Karpas-422 (cell line): ENCODE data around the gene DNAJB11. TPM values are rescaled to one million over a fixed set of nuclear protein-coding genes. Genes with fewer than 3 reads are reported as not detected.
A peak's percentile ranks its signal among the peaks of the same experiment; 100 is the strongest.
"Not testable (repeated sequence)": the region's sequence is repeated elsewhere in the genome, so short reads cannot be mapped to it uniquely, and the experiment has no call there.

Source experiments
- DNase-seq: peaks from one replicate; pipeline ENCODE4 v3.0.0-alpha.2; 2015
- H2AFZ ChIP-seq: fragments of 200-600 bp; sonication (generic); 2 replicates; pipeline ENCODE4 v1.6.1; 2014; ENCODE audit warnings: antibody characterized with exemption, low read length, mixed read lengths
- H3K27ac ChIP-seq: fragments of 200-600 bp; sonication (generic); 2 replicates; pipeline ENCODE4 v1.5.1; 2014; ENCODE audit warnings: mild to moderate bottlenecking, low read length, moderate library complexity
- H3K27me3 ChIP-seq: fragments of 200-600 bp; sonication (generic); 2 replicates; pipeline ENCODE4 v1.6.1; 2014; ENCODE audit warnings: low read length, mixed read lengths
- H3K36me3 ChIP-seq: fragments of 200-600 bp; sonication (generic); 2 replicates; pipeline ENCODE4 v1.6.1; 2014; ENCODE audit warnings: low read length, mixed read lengths; ENCODE audit not compliant: insufficient read depth
- H3K4me1 ChIP-seq: fragments of 200-600 bp; sonication (generic); 2 replicates; pipeline ENCODE4 v1.6.1; 2014; ENCODE audit warnings: mild to moderate bottlenecking, low read length, mixed read lengths
- H3K4me2 ChIP-seq: fragments of 200-600 bp; sonication (generic); 2 replicates; pipeline ENCODE4 v1.6.1; 2014; ENCODE audit warnings: low read length, low read depth, mild to moderate bottlenecking; ENCODE audit not compliant: poor library complexity, severe bottlenecking
- H3K4me3 ChIP-seq: fragments of 200-600 bp; sonication (generic); 2 replicates; pipeline ENCODE4 v1.5.1; 2014; ENCODE audit warnings: mild to moderate bottlenecking, antibody characterized with exemption, low read length, mixed read lengths
- H3K79me2 ChIP-seq: fragments of 200-600 bp; sonication (generic); 2 replicates; pipeline ENCODE4 v1.6.1; 2014; ENCODE audit warnings: mild to moderate bottlenecking, low read length, mixed read lengths
- H3K9ac ChIP-seq: fragments of 200-600 bp; sonication (generic); 2 replicates; pipeline ENCODE4 v1.6.0; 2014; ENCODE audit warnings: low read length
- H3K9me2 ChIP-seq: fragments of 200-600 bp; sonication (generic), shearing (Covaris generic); replicated peaks from 2 replicates; pipeline ENCODE4 v1.6.0; 2014; ENCODE audit warnings: mild to moderate bottlenecking, low read length, moderate library complexity; ENCODE audit not compliant: insufficient read depth
- H3K9me3 ChIP-seq: fragments of 300-700, 200-600 bp; sonication (generic); 2 replicates; pipeline ENCODE4 v1.6.1; 2014; ENCODE audit warnings: low read length, mixed read lengths
- H4K20me1 ChIP-seq: fragments of 200-600 bp; sonication (generic); 2 replicates; pipeline ENCODE4 v1.6.1; 2014; ENCODE audit warnings: mild to moderate bottlenecking, antibody characterized with exemption, low read length, low read depth; ENCODE audit not compliant: insufficient read depth
- total RNA-seq: library from RNA; depleted of rRNA; stranded (reverse); fragments of >200 nt; shearing (Covaris generic); gene quantifications from 2 replicates; pipeline ENCODE4 v1.2.3, GENCODE V29; 2014; ENCODE audit warnings: low replicate concordance

The DNAJB11 gene
- total RNA-seq, 1 experiment from 2014 or later, result 103 TPM

DNA sequence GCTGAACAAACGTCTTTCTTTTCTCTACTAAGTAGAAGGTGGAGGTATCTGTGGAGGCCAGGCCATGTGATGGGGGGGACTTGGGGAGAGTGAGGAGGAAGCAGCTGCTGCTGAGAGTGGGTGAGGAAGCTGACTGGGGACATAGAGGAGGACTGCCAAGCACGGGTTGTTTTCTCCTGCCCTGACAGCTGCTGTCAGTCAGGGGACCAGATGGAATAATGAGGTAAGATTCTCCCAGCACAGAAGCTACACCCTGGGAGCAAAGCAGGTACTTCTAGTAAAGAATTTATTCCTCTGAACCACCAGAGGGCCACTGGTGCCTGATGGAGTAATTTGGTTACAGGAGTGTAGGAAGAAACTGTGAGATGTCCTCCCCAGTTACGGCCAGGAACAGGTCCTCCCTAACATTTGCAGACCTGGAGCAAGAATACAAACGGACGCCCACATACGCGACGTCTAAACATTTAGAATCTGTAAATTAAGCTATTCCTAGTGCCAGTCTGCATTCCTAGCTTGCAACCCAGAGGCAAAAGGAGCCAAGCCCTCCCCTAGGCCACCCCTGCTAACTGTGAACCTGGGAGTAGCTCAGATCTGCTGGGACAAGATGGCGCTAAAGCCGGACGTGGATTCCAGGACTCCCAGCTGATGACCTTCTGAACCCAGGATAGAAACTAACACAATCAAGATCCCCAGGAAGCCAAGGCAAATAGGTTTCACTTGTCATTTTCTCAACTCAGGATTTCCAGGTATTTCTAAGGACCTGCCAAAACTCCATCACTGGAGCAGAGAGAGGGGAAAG lies 41.1 kb upstream of the DNAJB11 start:
- Histone ChIP-seq H3K27ac (no peak overlapping the region), H3K9ac (no peak overlapping the region), H3K9me3 (no peaks in the 10 kb centered on the region), H4K20me1 (no peaks in the 10 kb centered on the region), H3K4me2 (no peak overlapping the region), H2AFZ (no peak overlapping the region), H3K36me3 (no peaks in the 10 kb centered on the region), H3K4me3 (no peak overlapping the region), H3K9me2 (no peaks in the 10 kb centered on the region), H3K79me2 (no peaks in the 10 kb centered on the region), H3K27me3 (no peaks in the 10 kb centered on the region), H3K4me1 (peaks cover 62% of the 10 kb centered on the region)
- DNase-seq, result peak; percentile 58

DNA sequence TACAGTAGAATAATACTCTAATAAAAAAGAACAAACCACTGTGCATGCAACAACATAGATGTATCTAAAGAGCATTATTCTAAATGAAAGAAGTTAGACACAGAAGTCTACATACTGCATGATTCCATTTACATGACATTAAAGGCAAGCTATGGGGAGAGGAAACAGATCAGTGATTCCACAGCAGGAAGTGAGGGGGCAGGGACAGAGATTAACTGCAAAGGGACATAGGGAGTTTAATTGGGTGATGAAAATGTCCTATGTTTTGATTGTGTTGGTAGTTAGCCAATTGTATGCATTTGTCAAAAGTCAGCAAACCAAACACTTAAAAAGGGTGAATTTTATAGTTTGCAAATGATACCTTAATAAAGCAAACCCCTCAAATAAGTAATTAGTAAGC lies 40.1 kb upstream of the DNAJB11 start:
- no peak overlapping the region for H3K9ac ChIP-seq
- H2AFZ ChIP-seq, result no peak overlapping the region
- H3K79me2 ChIP-seq, result no peaks in the 10 kb centered on the region
- no peak overlapping the region for H3K27ac ChIP-seq
- H4K20me1 ChIP-seq, result no peaks in the 10 kb centered on the region
- peaks cover 63% of the 10 kb centered on the region for H3K4me1 ChIP-seq
- H3K36me3 ChIP-seq, result no peaks in the 10 kb centered on the region
- H3K4me2 ChIP-seq, result no peak overlapping the region
- DNase-seq, result peak; percentile 63
- no peaks in the 10 kb centered on the region for H3K9me2 ChIP-seq
- H3K9me3 ChIP-seq, result no peaks in the 10 kb centered on the region
- H3K4me3 ChIP-seq, result no peak overlapping the region
- no peaks in the 10 kb centered on the region for H3K27me3 ChIP-seq

DNA sequence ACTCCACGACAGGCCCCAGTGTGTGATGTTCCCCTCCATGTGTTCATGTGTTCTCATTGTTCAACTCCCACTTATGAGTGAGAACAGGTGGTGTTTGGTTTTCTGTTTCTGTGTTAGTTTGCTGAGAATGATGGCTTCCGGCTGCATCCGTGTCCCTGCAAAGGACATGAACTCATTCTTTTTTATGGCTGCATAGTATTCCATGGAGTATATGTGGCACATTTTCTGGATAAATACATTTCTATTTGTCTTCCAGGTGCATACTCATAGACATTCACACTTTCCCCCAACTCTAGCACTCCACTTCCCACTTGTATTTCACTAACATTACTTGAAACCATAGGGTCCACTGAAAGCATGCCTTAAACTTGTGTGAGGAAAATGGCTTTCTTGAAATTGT lies 38.8 kb upstream of the DNAJB11 start:
- H3K27me3 ChIP-seq, H2AFZ ChIP-seq, H3K9me2 ChIP-seq, H3K9me3 ChIP-seq, DNase-seq, H3K79me2 ChIP-seq, H3K36me3 ChIP-seq, H4K20me1 ChIP-seq, H3K4me3 ChIP-seq: not testable (repeated sequence)
- Histone ChIP-seq H3K27ac (peak overlapping the region; percentile 88), H3K4me2 (peak overlapping the region; percentile 54), H3K4me1 (peaks cover 50% of the 10 kb centered on the region), H3K9ac (0 out of 2 replicates have a peak overlapping the region, but pooled peaks have one; percentile 55)

DNA sequence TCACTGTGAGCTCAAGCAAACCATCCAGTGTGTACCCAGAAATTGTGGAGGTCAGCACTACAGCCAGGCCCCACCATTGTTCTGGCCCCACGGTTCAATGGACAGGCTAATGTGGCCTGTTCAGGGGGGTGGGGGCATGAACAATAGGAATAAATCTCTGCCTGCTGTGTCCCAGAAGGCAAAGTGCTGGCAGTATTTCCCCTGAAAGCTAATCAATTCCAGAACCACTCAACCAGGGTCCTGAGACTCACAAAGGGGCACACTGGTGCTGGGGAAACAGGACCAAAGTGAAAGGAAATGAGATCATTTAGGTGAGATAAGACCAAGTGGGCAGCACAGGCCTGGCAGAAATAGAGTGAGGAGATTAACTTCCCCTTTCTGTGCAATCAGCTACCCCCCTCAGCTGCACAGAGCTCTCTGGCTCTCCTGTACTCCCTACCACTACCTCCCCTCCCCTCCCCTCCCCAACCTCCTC lies 37.9 kb upstream of the DNAJB11 start:
- Histone ChIP-seq H3K4me3 (peak overlapping the region; percentile 25), H3K79me2 (no peaks in the 10 kb centered on the region), H3K9me2 (no peaks in the 10 kb centered on the region), H3K27ac (peak overlapping the region; percentile 88), H3K36me3 (no peaks in the 10 kb centered on the region), H3K27me3 (no peaks in the 10 kb centered on the region), H3K9ac (peak overlapping the region; percentile 55), H3K4me2 (peak overlapping the region; percentile 54), H3K9me3 (no peaks in the 10 kb centered on the region), H3K4me1 (peaks cover 52% of the 10 kb centered on the region), H4K20me1 (no peaks in the 10 kb centered on the region), H2AFZ (peak overlapping the region; percentile 4; the same call in 1 of the 2 replicates)
- peak; percentile 95 for DNase-seq

DNA sequence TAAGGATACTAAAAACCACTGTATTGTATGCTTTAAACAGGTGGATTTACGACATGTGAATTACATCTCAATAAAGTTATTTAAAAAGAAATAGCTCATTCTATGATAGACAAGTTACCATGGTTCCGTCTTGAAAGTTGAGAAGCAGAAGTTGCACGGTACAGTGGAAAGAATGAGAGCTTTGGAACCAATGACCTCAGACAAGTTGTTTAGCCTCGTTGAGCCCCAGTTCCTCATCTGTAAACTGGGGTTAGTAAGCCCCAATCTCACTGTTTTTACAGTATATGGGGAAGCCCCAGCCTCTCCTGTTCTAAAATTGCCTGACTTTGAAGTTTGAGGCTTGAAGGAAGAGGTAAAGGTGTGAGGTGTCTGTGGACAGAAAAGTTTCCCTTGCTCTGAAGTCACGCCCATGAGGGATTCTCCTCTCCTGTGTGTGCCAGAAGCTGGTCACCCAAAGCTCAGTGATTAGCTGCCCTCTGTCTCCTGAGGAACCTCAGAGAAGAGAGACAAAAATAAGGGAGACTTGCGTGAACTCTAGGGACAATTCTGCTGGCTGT lies 36.3 kb upstream of the DNAJB11 start:
- Histone ChIP-seq H2AFZ (peak overlapping the region; percentile 78), H3K4me3 (peak overlapping the region; percentile 26; the same call in 1 of the 2 replicates)

DNA sequence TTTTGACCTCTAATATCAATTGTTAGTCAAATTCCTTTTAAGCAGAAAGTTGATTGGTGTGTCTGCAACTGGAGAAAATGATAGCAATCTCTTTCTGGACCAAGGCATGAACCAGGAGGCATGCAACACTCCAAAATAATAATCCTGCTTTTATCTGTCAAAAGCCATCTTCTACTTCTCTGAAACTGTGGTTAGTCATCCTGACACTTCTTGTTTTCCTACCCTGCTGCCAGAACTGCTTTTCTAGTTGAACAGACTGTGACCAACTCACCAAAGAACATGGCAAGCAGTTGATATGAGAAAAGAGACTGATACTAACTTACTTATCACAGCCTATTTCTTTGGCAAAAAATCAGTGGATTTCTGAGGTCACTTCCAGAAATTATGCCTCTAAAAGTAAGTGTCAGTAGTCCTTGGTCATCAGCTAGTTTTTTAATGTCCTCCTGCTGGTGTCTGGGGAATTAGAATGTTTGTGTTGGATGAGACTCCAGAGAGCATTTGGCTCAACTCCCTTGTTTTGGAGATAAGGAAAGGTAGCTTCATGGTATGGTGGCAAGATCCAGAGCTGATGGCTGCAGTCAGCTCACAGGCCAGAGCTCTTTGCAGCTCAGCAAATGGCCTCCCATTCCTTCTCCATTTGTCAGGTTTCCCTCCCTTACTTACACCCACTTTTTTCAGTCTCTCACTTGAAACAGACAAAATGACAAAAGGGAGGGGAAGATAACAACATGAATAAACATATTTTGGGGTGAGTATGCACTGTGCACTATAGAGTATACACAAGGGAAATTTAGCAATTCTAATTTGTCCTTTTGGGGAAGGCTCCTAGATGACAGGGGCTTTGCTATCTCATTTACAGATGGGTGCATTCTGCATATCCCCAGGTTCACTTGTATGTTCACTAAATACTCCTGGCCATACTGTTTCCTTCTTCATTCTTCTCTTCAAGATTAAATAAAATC lies 33.4 kb upstream of the DNAJB11 start:
- H3K27ac ChIP-seq, result peak overlapping the region; percentile 37; the same call in 1 of the 2 replicates

More for the DNA sequence above, 36.3 kb upstream of the DNAJB11 start:
- Histone ChIP-seq H3K27ac (peak overlapping the region; percentile 88), H3K79me2 (no peaks in the 10 kb centered on the region), H3K4me2 (peak overlapping the region; percentile 54), H3K4me1 (peaks cover 53% of the 10 kb centered on the region), H3K27me3 (no peaks in the 10 kb centered on the region), H3K9me2 (no peaks in the 10 kb centered on the region), H3K9me3 (no peaks in the 10 kb centered on the region), H3K9ac (peak overlapping the region; percentile 53), H3K36me3 (no peaks in the 10 kb centered on the region), H4K20me1 (no peaks in the 10 kb centered on the region)
- peak; percentile 95 for DNase-seq

DNA sequence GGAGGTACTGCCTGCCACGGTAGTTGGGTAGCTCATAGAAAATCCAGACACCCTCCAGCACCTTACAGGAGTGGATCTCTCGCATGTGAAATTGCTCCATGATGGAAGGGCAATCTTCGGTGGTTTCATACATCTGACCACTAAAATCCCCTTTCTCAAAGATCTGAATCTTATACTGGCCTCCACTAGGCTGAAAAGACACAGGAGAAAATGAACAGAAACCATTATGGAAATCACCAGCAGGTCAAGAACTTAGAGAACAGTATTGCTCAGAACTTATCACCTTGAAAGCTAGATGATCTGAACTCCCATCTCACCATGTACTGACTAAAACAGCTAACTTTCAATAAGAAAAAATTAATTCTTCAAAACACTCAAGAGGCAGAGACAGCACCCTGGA lies 31.7 kb upstream of the DNAJB11 start:
- Histone ChIP-seq H3K4me1 (peaks cover 26% of the 10 kb centered on the region), H3K79me2 (no peaks in the 10 kb centered on the region), H3K9me2 (no peaks in the 10 kb centered on the region), H3K36me3 (peaks cover 3% of the 10 kb centered on the region; the same call in 1 of the 2 replicates), H2AFZ (no peak overlapping the region), H3K27me3 (no peaks in the 10 kb centered on the region), H3K4me2 (no peak overlapping the region), H3K27ac (no peak overlapping the region), H4K20me1 (no peaks in the 10 kb centered on the region), H3K4me3 (no peak overlapping the region), H3K9ac (no peak overlapping the region), H3K9me3 (no peaks in the 10 kb centered on the region)
- DNase-seq, result no peak

More for the DNA sequence above, 33.4 kb upstream of the DNAJB11 start:
- Histone ChIP-seq H4K20me1 (no peaks in the 10 kb centered on the region), H3K79me2 (no peaks in the 10 kb centered on the region), H3K4me3 (no peak overlapping the region), H3K9me2 (no peaks in the 10 kb centered on the region), H2AFZ (no peak overlapping the region), H3K4me2 (no peak overlapping the region), H3K4me1 (peaks cover 42% of the 10 kb centered on the region), H3K27me3 (no peaks in the 10 kb centered on the region), H3K9ac (no peak overlapping the region), H3K9me3 (no peaks in the 10 kb centered on the region), H3K36me3 (no peaks in the 10 kb centered on the region)
- no peak for DNase-seq
